ENCODE results near the gene GATD1.

GATD1 gene

DNA sequence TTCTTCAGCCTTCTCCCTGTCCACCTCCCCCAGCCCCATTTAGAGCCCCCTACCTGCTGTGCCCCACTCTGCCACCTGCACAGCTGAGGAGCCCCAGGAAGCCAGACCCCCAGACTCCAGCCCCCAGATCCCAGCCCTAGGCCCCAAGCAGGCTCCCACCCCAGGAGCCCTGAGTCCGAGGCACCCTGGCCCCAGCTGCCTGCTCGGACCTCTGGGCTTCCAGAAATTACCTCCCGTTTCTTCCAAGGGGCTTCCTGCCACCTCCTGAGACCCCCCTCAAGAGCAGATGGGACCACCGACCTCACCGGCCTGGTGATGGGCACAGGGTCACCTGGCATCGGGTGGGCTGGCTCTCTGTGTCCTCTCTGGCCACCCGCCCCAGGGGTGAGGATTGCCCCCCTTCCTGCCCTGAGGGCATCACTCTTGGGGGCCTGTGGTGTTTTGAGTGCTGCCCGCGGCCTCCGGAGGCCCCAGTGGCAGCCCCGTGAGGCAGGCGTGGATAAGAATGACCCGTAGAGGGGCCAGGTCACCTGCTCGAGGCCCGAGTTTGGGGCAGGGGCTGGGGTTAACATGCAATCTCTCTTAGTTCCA lies 48.3 kb downstream of the GATD1 start:
- H3K27ac ChIP-seq (ENCODE audit: low read length): no peak overlapping the region
- H3K4me1 ChIP-seq (ENCODE audit: control insufficient read depth, insufficient read depth, low read length): peaks cover 23% of the 10 kb centered on the region

DNA sequence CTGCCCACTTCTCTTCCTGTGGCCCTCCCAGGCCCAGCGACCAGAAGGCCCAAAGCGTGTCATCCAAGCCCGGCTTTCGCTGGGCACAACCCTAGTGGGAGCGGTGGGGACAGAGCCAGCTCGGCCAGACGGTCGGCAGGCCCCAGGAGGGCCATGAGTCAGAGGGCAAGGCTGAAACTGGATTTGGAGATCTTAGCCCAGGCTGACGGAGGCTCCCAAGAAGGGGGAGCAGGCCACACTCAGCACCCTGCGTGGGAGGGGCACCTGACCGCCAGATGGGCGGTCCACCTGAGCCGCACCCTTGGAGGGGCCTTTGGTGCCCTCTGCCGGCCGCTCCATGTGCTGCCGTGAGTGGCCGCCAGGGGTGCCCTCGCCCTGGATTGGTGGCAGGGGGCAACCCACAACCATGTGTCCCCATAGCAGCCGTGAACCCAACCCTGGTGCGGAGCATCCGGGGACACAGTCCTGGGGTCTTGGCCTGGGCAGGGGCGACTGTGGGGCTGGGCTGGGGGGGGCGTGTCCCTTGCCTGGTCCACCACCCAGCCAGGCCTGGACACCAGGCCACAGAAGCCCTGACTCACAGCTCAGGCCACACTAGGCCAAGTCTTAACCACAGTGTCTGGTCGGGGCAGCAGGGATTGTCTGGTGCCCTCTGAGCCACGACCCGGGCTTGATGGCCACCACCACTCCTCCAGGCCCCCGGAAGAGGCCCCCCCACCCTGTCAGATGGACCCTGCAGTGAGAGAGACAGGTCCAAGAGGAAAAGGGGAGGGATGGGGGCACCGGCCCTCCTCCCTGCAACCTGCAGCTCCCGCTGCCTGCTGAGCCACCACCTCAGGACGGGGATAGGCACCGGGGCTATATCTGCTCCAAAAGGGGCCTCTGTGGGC lies 49.2 kb downstream of the GATD1 start:
- no peaks in the 10 kb centered on the region for H3K36me3 ChIP-seq (ENCODE audit: control insufficient read depth in 2 of 2, insufficient read depth in 2 of 2, low read length in 2 of 2)
- H3K9me3 ChIP-seq (ENCODE audit: control insufficient read depth in 2 of 2, low read length in 2 of 2): no peaks in the 10 kb centered on the region
- no peak overlapping the region for H3K27ac ChIP-seq (ENCODE audit: low read length)
- H3K27me3 ChIP-seq (ENCODE audit: control insufficient read depth in 1 of 2, insufficient read depth in 2 of 2, low read length in 2 of 2): peaks cover 22 to 63% of the 10 kb centered on the region in 2 donors
- H3K4me3 ChIP-seq (ENCODE audit: low read length in 2 of 2): no peak overlapping the region
- no peak overlapping the region for H3K9ac ChIP-seq (ENCODE audit: low read length in 2 of 2)
- H3K4me1 ChIP-seq (ENCODE audit: control insufficient read depth, insufficient read depth, low read length): peaks cover 23% of the 10 kb centered on the region

More for the DNA sequence above, 48.3 kb downstream of the GATD1 start:
- no peak overlapping the region for H3K4me3 ChIP-seq (ENCODE audit: low read length in 2 of 2)
- H3K9me3 ChIP-seq (ENCODE audit: control insufficient read depth in 2 of 2, low read length in 2 of 2): no peaks in the 10 kb centered on the region
- no peak overlapping the region for H3K9ac ChIP-seq (ENCODE audit: low read length in 2 of 2)
- H3K27me3 ChIP-seq (ENCODE audit: control insufficient read depth in 1 of 2, insufficient read depth in 2 of 2, low read length in 2 of 2): peaks cover 22 to 54% of the 10 kb centered on the region in 2 donors
- no peaks in the 10 kb centered on the region for H3K36me3 ChIP-seq (ENCODE audit: control insufficient read depth in 2 of 2, insufficient read depth in 2 of 2, low read length in 2 of 2)

DNA sequence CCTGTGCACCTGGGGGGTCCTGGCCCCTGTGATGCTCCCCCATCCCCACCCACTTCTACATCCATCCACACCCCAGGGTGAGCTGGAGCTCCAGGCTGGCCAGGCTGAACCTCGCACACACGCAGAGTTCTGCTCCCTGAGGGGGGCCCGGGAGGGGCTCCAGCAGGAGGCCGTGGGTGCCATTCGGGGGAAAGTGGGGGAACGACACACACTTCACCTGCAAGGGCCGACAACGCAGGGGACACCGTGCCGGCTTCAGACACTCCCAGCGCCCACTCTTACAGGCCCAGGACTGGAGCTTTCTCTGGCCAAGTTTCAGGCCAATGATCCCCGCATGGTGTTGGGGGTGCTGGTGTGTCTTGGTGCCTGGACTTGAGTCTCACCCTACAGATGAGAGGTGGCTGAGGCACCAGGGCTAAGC lies 50.0 kb downstream of the GATD1 start:
- Histone ChIP-seq H3K27ac (ENCODE audit: low read length) (no peak overlapping the region), H3K36me3 (ENCODE audit: control insufficient read depth in 2 of 2, insufficient read depth in 2 of 2, low read length in 2 of 2) (no peaks in the 10 kb centered on the region), H3K9ac (ENCODE audit: low read length in 2 of 2) (no peak overlapping the region), H3K4me3 (ENCODE audit: low read length in 2 of 2) (no peak overlapping the region), H3K4me1 (ENCODE audit: control insufficient read depth, insufficient read depth, low read length) (peaks cover 25% of the 10 kb centered on the region), H3K27me3 (ENCODE audit: control insufficient read depth in 1 of 2, insufficient read depth in 2 of 2, low read length in 2 of 2) (peaks cover 22 to 68% of the 10 kb centered on the region in 2 donors), H3K9me3 (ENCODE audit: control insufficient read depth in 2 of 2, low read length in 2 of 2) (no peaks in the 10 kb centered on the region)

DNA sequence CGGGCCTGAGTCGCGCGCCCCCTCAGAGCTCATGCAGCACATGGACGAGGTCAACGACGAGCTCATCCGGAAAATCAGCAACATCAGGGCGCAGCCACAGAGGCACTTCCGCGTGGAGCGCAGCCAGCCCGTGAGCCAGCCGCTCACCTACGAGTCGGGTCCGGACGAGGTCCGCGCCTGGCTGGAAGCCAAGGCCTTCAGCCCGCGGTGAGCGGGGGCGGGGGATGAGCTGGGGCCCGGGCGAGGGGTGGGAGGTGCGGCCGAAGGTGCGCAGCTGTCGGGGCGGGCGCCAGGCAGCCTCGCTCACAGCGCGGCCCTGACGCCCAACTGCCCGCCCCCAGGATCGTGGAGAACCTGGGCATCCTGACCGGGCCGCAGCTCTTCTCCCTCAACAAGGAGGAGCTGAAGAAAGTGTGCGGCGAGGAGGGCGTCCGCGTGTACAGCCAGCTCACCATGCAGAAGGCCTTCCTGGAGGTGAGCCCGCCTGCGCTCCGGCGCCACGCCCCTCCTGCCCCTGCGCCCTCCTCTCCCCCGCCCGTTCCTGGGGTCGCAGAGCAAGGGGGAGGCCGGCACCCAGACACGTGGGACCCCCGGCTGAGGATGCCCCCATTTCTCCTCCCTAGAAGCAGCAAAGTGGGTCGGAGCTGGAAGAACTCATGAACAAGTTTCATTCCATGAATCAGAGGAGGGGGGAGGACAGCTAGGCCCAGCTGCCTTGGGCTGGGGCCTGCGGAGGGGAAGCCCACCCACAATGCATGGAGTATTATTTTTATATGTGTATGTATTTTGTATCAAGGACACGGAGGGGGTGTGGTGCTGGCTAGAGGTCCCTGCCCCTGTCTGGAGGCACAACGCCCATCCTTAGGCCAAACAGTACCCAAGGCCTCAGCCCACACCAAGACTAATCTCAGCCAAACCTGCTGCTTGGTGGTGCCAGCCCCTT lies 50.7 kb downstream of the GATD1 start:
- Histone ChIP-seq H3K9ac (ENCODE audit: low read length in 2 of 2) (no peak overlapping the region), H3K36me3 (ENCODE audit: control insufficient read depth in 2 of 2, insufficient read depth in 2 of 2, low read length in 2 of 2) (no peaks in the 10 kb centered on the region), H3K4me1 (ENCODE audit: control insufficient read depth, insufficient read depth, low read length) (peaks cover 30% of the 10 kb centered on the region), H3K9me3 (ENCODE audit: control insufficient read depth in 2 of 2, low read length in 2 of 2) (no peaks in the 10 kb centered on the region), H3K27me3 (ENCODE audit: control insufficient read depth in 1 of 2, insufficient read depth in 2 of 2, low read length in 2 of 2) (peaks cover 26 to 75% of the 10 kb centered on the region in 2 donors), H3K4me3 (ENCODE audit: low read length in 2 of 2) (peak overlapping the region in 1 of 2 donors; percentile 29), H3K27ac (ENCODE audit: low read length) (no peak overlapping the region)

DNA sequence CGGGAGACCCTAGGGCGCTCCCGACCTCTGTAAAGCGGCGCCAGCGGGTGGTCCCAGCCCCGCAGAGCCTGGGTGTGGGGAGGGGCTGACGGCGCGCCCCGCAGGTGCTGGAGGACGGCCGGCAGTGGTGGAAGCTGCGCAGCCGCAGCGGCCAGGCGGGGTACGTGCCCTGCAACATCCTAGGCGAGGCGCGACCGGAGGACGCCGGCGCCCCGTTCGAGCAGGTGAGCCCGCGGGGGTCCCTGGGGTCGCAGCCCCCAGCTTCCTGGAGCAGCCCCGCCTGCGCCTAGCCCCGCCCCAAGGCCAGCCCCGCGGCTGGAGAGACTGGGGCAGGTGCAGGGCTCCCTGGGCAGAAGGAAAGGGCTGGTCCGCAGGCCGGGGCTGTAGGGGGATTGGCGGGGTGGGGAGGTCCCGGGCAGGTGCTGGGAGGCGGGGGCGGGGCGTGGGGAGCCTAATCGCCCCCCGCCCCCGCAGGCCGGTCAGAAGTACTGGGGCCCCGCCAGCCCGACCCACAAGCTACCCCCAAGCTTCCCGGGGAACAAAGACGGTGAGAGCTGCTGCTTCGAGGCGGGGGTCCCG lies 51.6 kb downstream of the GATD1 start:
- Histone ChIP-seq H3K27ac (ENCODE audit: low read length) (no peak overlapping the region), H3K4me1 (ENCODE audit: control insufficient read depth, insufficient read depth, low read length) (peaks cover 36% of the 10 kb centered on the region)

DNA sequence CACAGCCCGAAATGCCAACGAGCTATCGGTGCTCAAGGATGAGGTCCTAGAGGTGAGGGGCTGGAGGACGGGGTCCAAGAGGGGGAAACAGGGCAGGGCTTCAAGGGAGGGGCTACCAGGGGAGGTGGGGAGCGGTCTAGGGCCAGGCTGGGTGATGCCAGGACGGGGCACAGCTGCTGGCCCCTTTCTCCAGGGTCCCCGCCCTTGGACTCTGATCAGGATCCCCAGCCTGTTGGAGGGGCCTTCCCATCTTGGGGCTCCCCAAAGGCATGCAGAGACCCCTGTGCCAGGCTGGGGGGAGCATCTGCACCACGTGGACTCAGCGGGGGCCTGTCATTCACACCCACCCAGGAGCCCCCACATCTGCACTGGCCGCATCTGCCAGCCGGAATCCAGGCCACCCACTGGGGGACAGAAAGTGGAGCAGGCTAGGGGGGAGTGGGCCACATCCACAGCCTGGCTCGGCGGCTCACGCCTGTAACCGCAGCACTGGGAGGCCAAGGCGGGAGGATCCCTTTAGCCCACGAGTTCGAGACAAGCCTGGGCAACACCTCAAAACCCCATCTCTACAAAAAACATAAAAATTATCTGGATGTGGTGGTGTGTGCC lies 52.4 kb downstream of the GATD1 start:
- Histone ChIP-seq H3K4me1 (ENCODE audit: control insufficient read depth, insufficient read depth, low read length) (peaks cover 36% of the 10 kb centered on the region), H3K9ac (ENCODE audit: low read length in 2 of 2) (no peak overlapping the region), H3K36me3 (ENCODE audit: control insufficient read depth in 2 of 2, insufficient read depth in 2 of 2, low read length in 2 of 2) (no peaks in the 10 kb centered on the region), H3K4me3 (ENCODE audit: low read length in 2 of 2) (no peak overlapping the region), H3K9me3 (ENCODE audit: control insufficient read depth in 2 of 2, low read length in 2 of 2) (no peaks in the 10 kb centered on the region), H3K27me3 (ENCODE audit: control insufficient read depth in 1 of 2, insufficient read depth in 2 of 2, low read length in 2 of 2) (peaks cover 28 to 86% of the 10 kb centered on the region in 2 donors), H3K27ac (ENCODE audit: low read length) (no peak overlapping the region)

More for the DNA sequence above, 51.6 kb downstream of the GATD1 start:
- Histone ChIP-seq H3K36me3 (ENCODE audit: control insufficient read depth in 2 of 2, insufficient read depth in 2 of 2, low read length in 2 of 2) (no peaks in the 10 kb centered on the region), H3K27me3 (ENCODE audit: control insufficient read depth in 1 of 2, insufficient read depth in 2 of 2, low read length in 2 of 2) (peaks cover 26 to 82% of the 10 kb centered on the region in 2 donors), H3K4me3 (ENCODE audit: low read length in 2 of 2) (no peak overlapping the region), H3K9ac (ENCODE audit: low read length in 2 of 2) (no peak overlapping the region), H3K9me3 (ENCODE audit: control insufficient read depth in 2 of 2, low read length in 2 of 2) (no peaks in the 10 kb centered on the region)

DNA sequence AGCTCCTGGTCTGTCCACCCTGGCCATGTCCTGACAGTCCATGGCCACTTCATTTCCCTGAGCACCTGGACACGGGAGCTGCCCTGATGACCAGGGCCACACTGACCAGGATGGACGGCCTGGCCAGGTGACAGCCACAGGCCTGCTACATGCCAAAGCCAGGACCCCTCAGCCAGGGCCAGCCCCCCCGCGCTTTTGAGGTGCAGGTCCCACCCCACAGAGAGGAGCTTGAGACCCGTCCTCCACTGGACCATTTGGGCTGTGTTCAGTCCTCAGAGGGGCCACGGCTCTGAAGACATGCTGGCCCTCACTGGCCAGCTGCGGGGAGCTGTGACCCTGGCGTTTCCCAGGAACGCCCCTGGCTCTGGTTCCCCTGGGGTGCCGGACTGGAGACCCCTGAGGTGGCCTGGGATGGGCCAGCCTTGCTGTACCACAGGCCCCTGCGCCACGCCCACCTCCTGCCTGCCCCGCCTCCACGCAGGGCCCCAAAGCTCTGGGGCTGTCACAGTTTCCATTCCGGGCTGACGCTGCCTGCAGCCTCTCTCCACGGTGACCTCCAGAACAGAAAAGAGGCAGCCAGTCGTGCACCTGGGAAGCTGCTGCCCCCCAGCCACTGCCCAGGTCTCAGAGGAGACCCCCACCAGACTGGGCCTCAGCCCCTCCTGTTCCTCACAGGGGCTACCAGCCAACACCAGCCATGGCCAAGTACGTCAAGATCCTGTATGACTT lies 53.1 kb downstream of the GATD1 start:
- Histone ChIP-seq H3K4me1 (ENCODE audit: control insufficient read depth, insufficient read depth, low read length) (peaks cover 36% of the 10 kb centered on the region), H3K9me3 (ENCODE audit: control insufficient read depth in 2 of 2, low read length in 2 of 2) (no peaks in the 10 kb centered on the region), H3K27me3 (ENCODE audit: control insufficient read depth in 1 of 2, insufficient read depth in 2 of 2, low read length in 2 of 2) (peaks cover 27 to 81% of the 10 kb centered on the region in 2 donors), H3K27ac (ENCODE audit: low read length) (no peak overlapping the region), H3K36me3 (ENCODE audit: control insufficient read depth in 2 of 2, insufficient read depth in 2 of 2, low read length in 2 of 2) (no peaks in the 10 kb centered on the region), H3K9ac (ENCODE audit: low read length in 2 of 2) (no peak overlapping the region), H3K4me3 (ENCODE audit: low read length in 2 of 2) (no peak overlapping the region)

DNA sequence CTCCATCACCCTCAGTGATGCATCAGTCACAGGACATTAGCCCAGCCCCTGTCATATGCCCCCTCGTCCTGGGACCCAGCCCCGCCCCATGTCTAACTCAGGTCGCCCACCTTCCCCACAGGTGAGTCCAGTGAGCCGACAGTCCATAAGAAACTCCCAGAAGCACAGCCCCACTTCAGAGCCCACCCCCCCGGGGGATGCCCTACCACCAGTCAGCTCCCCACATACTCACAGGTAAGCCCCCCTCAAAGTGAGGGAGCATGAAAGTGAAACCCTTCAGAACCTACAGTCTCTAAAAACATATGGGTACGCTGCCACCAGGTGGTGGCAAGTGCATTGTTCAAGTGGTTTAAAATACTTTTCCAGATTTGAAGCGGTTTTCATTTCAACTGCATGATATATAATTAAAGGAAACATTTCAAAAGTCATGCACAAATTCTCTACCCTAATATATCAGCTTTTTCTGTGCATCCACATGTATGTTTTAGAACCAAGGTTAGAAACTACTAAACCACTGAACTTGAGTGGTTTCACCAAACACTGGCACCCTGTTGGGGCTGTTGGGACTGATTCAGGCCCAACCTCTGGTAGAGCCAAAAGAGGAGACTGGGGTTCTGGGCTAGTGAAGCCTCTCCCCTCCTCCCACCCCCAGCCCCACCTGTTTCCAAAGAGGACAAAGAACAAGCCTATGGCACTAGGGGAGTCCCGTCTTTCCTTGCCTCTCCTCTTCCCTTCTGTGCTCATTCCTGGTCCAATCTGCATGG lies 54.0 kb downstream of the GATD1 start:
- no peaks in the 10 kb centered on the region for H3K9me3 ChIP-seq (ENCODE audit: control insufficient read depth in 2 of 2, low read length in 2 of 2)
- H3K9ac ChIP-seq (ENCODE audit: low read length in 2 of 2): no peak overlapping the region
- H3K4me3 ChIP-seq (ENCODE audit: low read length in 2 of 2): no peak overlapping the region
- peaks cover 32% of the 10 kb centered on the region for H3K4me1 ChIP-seq (ENCODE audit: control insufficient read depth, insufficient read depth, low read length)
- peaks cover 25 to 74% of the 10 kb centered on the region in 2 donors for H3K27me3 ChIP-seq (ENCODE audit: control insufficient read depth in 1 of 2, insufficient read depth in 2 of 2, low read length in 2 of 2)
- no peaks in the 10 kb centered on the region for H3K36me3 ChIP-seq (ENCODE audit: control insufficient read depth in 2 of 2, insufficient read depth in 2 of 2, low read length in 2 of 2)
- H3K27ac ChIP-seq (ENCODE audit: low read length): no peak overlapping the region

DNA sequence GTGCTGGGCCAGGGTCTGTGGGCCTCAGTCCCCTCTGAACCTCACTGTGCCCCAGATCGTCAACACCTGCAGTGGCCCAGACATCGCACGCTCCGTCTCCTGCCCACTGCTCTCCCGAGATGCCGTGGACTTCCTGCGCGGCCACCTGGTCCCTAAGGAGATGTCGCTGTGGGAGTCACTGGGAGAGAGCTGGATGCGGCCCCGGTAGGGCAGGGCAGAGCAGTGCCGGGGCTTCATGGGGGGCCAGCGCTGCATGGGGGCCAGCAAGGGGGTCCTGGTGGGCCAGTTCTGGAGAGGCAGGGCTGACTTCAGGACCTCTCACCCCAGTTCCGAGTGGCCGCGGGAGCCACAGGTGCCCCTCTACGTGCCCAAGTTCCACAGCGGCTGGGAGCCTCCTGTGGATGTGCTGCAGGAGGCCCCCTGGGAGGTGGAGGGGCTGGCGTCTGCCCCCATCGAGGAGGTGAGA lies 54.9 kb downstream of the GATD1 start:
- H3K27ac ChIP-seq (ENCODE audit: low read length): no peak overlapping the region
- no peak overlapping the region for H3K9ac ChIP-seq (ENCODE audit: low read length in 2 of 2)
- H3K9me3 ChIP-seq (ENCODE audit: control insufficient read depth in 2 of 2, low read length in 2 of 2): no peaks in the 10 kb centered on the region
- H3K4me1 ChIP-seq (ENCODE audit: control insufficient read depth, insufficient read depth, low read length): peaks cover 25% of the 10 kb centered on the region
- H3K27me3 ChIP-seq (ENCODE audit: control insufficient read depth in 1 of 2, insufficient read depth in 2 of 2, low read length in 2 of 2): peaks cover 23 to 68% of the 10 kb centered on the region in 2 donors
- no peaks in the 10 kb centered on the region for H3K36me3 ChIP-seq (ENCODE audit: control insufficient read depth in 2 of 2, insufficient read depth in 2 of 2, low read length in 2 of 2)
- no peak overlapping the region for H3K4me3 ChIP-seq (ENCODE audit: low read length in 2 of 2)

Measured in stomach smooth muscle (tissue), 2 donors.